ENCODE data around the gene BAD.

BAD gene

GRCh38 chr11:64244966-64245365, 39.5 kb downstream of the BAD start:
- CTCF ChIA-PET, result interaction anchor here (1.0 kb wide), 1 partner anchor 87 kb away, joined by 4 read pairs; no protein-coding TSS in a partner anchor
- TF ChIP-seq FOXA1 (IDR thresholded peaks at IDR 0.05) (no peak), PKNOX1 (IDR thresholded peaks at IDR 0.05) (no peak), HDGF (IDR thresholded peaks at IDR 0.05; ENCODE audit: borderline replicate concordance) (no peak), ZNF384 (IDR thresholded peaks at IDR 0.05) (no peak), CTBP1 (IDR thresholded peaks at IDR 0.05; ENCODE audit: borderline replicate concordance) (no peak), SUZ12 (IDR thresholded peaks at IDR 0.05) (no peak), ELF4 (IDR thresholded peaks at IDR 0.05) (no peak), SP1 (IDR thresholded peaks at IDR 0.05) (no peak), LEF1 (IDR thresholded peaks at IDR 0.05; ENCODE audit: borderline replicate concordance) (no peak), ARNT (IDR thresholded peaks at IDR 0.05) (no peak), NFRKB (IDR thresholded peaks at IDR 0.05) (no peak), L3MBTL2 (conservative IDR thresholded peaks at IDR 0.05) (no peak), TARDBP (IDR thresholded peaks at IDR 0.05) (no peak), BHLHE40 (IDR thresholded peaks at IDR 0.05; ENCODE audit: borderline replicate concordance) (no peak), FOXK2 (IDR thresholded peaks at IDR 0.05) (no peak)
- DNase-seq (ENCODE audit: extremely low spot score), result no peak
- POLR2A ChIA-PET, result interaction anchor here (0.9 to 8.9 kb wide), 8 partner anchors 9 to 110 kb away, joined by 3 to 78 read pairs (median 10); partner anchors contain the start of genes DNAJC4, PRDX5 and VEGFB

GRCh38 chr11:64244107-64244506, 40.4 kb downstream of the BAD start:
- ChIA-PET CTCF (interaction anchor here (0.6 to 1.1 kb wide), 3 partner anchors 27 to 88 kb away, joined by 3 to 4 read pairs (median 3); no protein-coding TSS in a partner anchor), POLR2A (interaction anchor here (1.1 to 8.9 kb wide), 9 partner anchors 10 to 74 kb away, joined by 3 to 78 read pairs (median 7); partner anchors contain the start of genes DNAJC4, NUDT22, PRDX5 and STIP1)
- DNase-seq (ENCODE audit: extremely low spot score), result no peak

GRCh38 chr11:64243236-64243854, 41.1 kb downstream of the BAD start:
- ChIA-PET POLR2A (interaction anchor here (1.0 to 8.3 kb wide), 11 partner anchors 9 to 75 kb away, joined by 3 to 59 read pairs (median 5); partner anchors contain the start of genes DNAJC4, NUDT22, PRDX5 and STIP1), CTCF (interaction anchor here (0.8 to 1.1 kb wide), 3 partner anchors 32 to 61 kb away, joined by 3 to 4 read pairs (median 3); partner anchors contain the start of gene ESRRA)
- TF ChIP-seq HDGF (IDR thresholded peaks at IDR 0.05; ENCODE audit: borderline replicate concordance) (no peak), FOXK2 (IDR thresholded peaks at IDR 0.05) (no peak), CTBP1 (IDR thresholded peaks at IDR 0.05; ENCODE audit: borderline replicate concordance) (no peak), SP1 (IDR thresholded peaks at IDR 0.05) (no peak), L3MBTL2 (conservative IDR thresholded peaks at IDR 0.05) (no peak), ZNF384 (IDR thresholded peaks at IDR 0.05) (no peak), FOXM1 (IDR thresholded peaks at IDR 0.05; ENCODE audit: borderline replicate concordance) (no peak), BHLHE40 (IDR thresholded peaks at IDR 0.05; ENCODE audit: borderline replicate concordance) (no peak), ARNT (IDR thresholded peaks at IDR 0.05) (no peak), ELF4 (IDR thresholded peaks at IDR 0.05) (no peak), SUZ12 (IDR thresholded peaks at IDR 0.05) (no peak)
- no peak for DNase-seq (ENCODE audit: extremely low spot score)

More at GRCh38 chr11:64244107-64244506, 40.4 kb downstream of the BAD start:
- TF ChIP-seq SP1 (IDR thresholded peaks at IDR 0.05) (no peak), HDGF (IDR thresholded peaks at IDR 0.05; ENCODE audit: borderline replicate concordance) (no peak), CTBP1 (IDR thresholded peaks at IDR 0.05; ENCODE audit: borderline replicate concordance) (no peak), PKNOX1 (IDR thresholded peaks at IDR 0.05) (no peak), ZNF384 (IDR thresholded peaks at IDR 0.05) (no peak), BHLHE40 (IDR thresholded peaks at IDR 0.05; ENCODE audit: borderline replicate concordance) (no peak), L3MBTL2 (conservative IDR thresholded peaks at IDR 0.05) (no peak), FOXA1 (IDR thresholded peaks at IDR 0.05) (no peak)

GRCh38 chr11:64241491-64242374, 42.7 kb downstream of the BAD start:
- ChIA-PET CTCF (interaction anchor here (1.0 to 1.6 kb wide), 2 partner anchors 37 to 63 kb away, joined by 3 to 6 read pairs; no protein-coding TSS in a partner anchor), POLR2A (interaction anchor here (0.7 to 8.3 kb wide), 12 partner anchors 8 to 439 kb away, joined by 3 to 59 read pairs (median 4); partner anchors contain the start of genes DNAJC4, NUDT22, PRDX5 and STIP1)
- peak; percentile 98 for TF ChIP-seq PKNOX1 (IDR thresholded peaks at IDR 0.05)
- no peak for TF ChIP-seq FOXM1 (IDR thresholded peaks at IDR 0.05; ENCODE audit: borderline replicate concordance)
- TF ChIP-seq HDGF (IDR thresholded peaks at IDR 0.05; ENCODE audit: borderline replicate concordance), result peak; percentile 26; the same call in 1 of the 2 replicates
- DNase-seq (ENCODE audit: extremely low spot score), result no peak

GRCh38 chr11:64241241-64241490, 43.3 kb downstream of the BAD start:
- TF ChIP-seq LEF1 (IDR thresholded peaks at IDR 0.05; ENCODE audit: borderline replicate concordance), result no peak
- TF ChIP-seq L3MBTL2 (conservative IDR thresholded peaks at IDR 0.05), result no peak
- no peak for TF ChIP-seq SUZ12 (IDR thresholded peaks at IDR 0.05)
- peak; percentile 97 for DNase-seq (ENCODE audit: extremely low spot score)
- CTCF ChIA-PET, result interaction anchor here (1.0 to 1.6 kb wide), 2 partner anchors 37 to 63 kb away, joined by 3 to 6 read pairs; no protein-coding TSS in a partner anchor
- POLR2A ChIA-PET, result interaction anchor here (0.7 to 8.3 kb wide), 10 partner anchors 9 to 439 kb away, joined by 3 to 59 read pairs (median 4); partner anchors contain the start of genes DNAJC4, NUDT22, PRDX5 and STIP1
